ENCODE data around the gene RNU2-1.
"Not testable (repeated sequence)": the region's sequence is repeated elsewhere in the genome, so short reads cannot be mapped to it uniquely, and the experiment has no call there.

RNU2-1 gene

GRCh38 chr17:43233877-43234276 is at the start of gene RNU2-1:
Gene RNU2-1, minus strand, starts transcription at chr17:43233977.
- not testable (repeated sequence) for DNase-seq (ENCODE audit: low spot score)

GRCh38 chr17:43272914-43273313 is 39.1 kb upstream of the RNU2-1 start:
- DNase-seq (ENCODE audit: low spot score), result not testable (repeated sequence)

GRCh38 chr17:43272483-43272882 is 38.7 kb upstream of the RNU2-1 start:
- not testable (repeated sequence) for DNase-seq (ENCODE audit: low spot score)

DNA sequence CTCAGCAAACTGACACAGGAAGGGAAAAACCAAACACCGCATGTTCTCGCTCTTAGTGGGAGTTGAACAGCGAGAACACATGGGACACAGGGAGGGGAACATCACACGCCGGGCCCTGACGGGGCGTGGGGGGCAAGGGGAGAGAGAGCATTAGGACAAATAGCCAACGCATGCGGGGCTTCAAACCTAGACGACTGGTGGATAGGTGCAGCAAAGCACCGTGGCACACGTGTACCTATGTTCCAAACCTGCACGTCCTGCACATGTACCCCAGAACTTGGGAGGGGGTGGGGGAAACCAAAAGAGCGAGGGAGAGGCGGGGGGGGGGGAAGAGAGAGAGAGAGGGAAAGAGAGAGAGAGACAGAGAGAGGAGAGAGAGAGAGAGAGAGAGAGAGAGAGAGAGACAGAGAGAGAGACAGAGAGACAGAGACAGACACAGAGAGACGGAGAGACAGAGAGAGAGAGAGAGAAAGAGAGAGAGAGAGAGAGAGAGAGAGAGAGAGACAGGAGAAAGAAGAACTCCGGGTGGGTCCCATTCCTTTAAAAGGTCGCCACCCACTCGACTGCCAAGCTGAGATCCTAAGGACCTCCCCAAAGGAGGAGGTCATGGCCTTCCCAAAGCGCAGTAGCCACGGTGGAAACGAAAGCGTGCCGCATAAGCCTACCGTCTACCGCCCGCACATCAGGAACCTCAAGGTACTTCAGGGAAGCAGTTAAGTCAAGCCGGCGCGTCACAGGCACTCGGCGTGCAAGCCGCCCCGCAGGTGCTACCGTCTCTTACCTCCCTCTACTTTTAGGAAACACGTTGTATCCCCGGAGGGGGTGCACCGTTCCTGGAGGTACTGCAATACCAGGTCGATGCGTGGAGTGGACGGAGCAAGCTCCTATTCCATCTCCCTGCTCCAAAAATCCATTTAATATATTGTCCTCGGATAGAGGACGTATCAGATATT is 37.1 kb upstream of the RNU2-1 start:
- not testable (repeated sequence) for DNase-seq (ENCODE audit: low spot score)

GRCh38 chr17:43246456-43246855 is 12.7 kb upstream of the RNU2-1 start:
- DNase-seq (ENCODE audit: low spot score), result not testable (repeated sequence)

DNA sequence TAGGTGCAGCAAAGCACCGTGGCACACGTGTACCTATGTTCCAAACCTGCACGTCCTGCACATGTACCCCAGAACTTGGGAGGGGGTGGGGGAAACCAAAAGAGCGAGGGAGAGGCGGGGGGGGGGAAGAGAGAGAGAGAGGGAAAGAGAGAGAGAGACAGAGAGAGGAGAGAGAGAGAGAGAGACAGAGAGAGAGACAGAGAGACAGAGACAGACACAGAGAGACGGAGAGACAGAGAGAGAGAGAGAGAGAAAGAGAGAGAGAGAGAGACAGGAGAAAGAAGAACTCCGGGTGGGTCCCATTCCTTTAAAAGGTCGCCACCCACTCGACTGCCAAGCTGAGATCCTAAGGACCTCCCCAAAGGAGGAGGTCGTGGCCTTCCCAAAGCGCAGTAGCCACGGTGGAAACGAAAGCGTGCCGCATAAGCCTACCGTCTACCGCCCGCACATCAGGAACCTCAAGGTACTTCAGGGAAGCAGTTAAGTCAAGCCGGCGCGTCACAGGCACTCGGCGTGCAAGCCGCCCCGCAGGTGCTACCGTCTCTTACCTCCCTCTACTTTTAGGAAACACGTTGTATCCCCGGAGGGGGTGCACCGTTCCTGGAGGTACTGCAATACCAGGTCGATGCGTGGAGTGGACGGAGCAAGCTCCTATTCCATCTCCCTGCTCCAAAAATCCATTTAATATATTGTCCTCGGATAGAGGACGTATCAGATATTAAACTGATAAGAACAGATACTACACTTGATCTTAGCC is 7.0 kb upstream of the RNU2-1 start:
- not testable (repeated sequence) for DNase-seq (ENCODE audit: low spot score)

GRCh38 chr17:43239597-43239996 is 5.8 kb upstream of the RNU2-1 start:
- DNase-seq (ENCODE audit: low spot score), result not testable (repeated sequence)

DNA sequence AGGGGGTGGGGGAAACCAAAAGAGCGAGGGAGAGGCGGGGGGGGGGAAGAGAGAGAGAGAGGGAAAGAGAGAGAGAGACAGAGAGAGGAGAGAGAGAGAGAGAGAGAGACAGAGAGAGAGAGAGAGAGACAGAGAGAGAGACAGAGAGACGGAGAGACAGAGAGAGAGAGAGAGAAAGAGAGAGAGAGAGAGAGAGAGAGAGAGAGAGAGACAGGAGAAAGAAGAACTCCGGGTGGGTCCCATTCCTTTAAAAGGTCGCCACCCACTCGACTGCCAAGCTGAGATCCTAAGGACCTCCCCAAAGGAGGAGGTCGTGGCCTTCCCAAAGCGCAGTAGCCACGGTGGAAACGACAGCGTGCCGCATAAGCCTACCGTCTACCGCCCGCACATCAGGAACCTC is 514 bp downstream of the RNU2-1 start:
- not testable (repeated sequence) for DNase-seq (ENCODE audit: low spot score)

DNA sequence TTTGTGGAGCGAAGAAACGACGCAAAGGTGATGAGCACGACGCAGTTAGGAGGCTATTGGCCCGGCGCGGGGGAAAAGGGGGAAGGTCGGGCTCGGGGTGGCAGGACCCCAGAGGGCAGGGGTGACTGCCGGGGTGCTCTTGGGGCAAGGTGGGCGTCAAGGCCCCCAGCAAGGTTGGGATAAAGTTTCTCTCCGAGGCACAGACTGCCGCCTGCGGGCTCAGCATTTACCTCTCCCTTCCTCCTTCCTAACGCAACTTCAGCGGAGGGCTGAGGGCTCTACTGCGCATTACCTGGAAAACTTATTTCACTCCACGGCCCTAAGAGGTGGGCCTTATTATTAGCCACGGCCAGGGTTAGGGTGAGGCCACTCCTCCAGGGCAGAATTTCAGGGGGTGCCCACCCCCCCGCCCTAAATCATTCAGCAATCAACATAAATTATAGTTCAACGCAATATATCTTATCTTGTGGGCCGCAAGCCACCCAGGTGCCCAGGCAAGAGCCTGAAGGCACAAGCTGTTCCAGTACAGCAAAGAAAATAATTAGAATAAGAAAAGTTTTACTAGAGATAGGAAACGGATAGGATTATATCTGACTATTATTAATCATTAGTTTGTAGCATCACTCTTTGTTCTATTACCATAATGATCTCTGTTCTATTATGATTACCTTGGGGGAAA is 1.6 kb downstream of the RNU2-1 start:
- DNase-seq (ENCODE audit: low spot score), result not testable (repeated sequence)

GRCh38 chr17:43231205-43232020 is 2.4 kb downstream of the RNU2-1 start:
- not testable (repeated sequence) for DNase-seq (ENCODE audit: low spot score)

GRCh38 chr17:43228020-43228782 is 5.6 kb downstream of the RNU2-1 start, which contains the start of gene CCDC200:
Gene CCDC200, minus strand, starts transcription at chr17:43228623. Its CDS starts 69 bp downstream, at chr17:43228554.
- DNase-seq (ENCODE audit: low spot score), result not testable (repeated sequence)

DNA sequence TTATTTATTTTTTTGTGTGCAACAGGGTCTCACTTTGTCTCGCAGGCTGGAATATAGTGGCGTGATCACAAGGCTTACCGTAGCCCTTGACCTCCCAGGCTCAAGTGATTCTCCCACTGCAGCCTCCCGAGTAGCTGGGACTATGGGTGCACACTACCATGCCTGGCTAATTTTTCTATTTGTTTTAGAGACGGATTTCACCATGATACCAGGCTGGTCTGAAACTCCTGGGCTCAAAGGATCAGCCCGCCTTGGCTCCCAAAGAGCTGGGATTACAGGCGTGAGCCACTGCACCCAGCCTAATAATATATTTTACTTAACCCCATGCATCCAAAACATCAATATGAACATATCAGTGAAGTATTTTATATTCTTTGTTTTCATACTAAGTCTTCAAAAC is 7.4 kb downstream of the RNU2-1 start:
- no peak for DNase-seq (ENCODE audit: low spot score)

GRCh38 chr17:43224146-43224705 is 9.6 kb downstream of the RNU2-1 start:
- no peak for DNase-seq (ENCODE audit: low spot score)

- no peak for DNase-seq (ENCODE audit: low spot score)
Measured at GRCh38 chr17:43220511-43221125, 13.2 kb downstream of the RNU2-1 start.

GRCh38 chr17:43219746-43220380 is 13.9 kb downstream of the RNU2-1 start:
- DNase-seq (ENCODE audit: low spot score), result no peak

- DNase-seq (ENCODE audit: low spot score), result no peak
Measured at GRCh38 chr17:43219001-43219400, 14.8 kb downstream of the RNU2-1 start.

- no peak for DNase-seq (ENCODE audit: low spot score)
Measured at GRCh38 chr17:43217614-43218087, 16.1 kb downstream of the RNU2-1 start.

- DNase-seq (ENCODE audit: low spot score), result no peak
Measured at GRCh38 chr17:43216762-43217613, 16.8 kb downstream of the RNU2-1 start.
